B cell (primary cell): ENCODE results near the gene BTF3. TPM values are rescaled to one million over a fixed set of nuclear protein-coding genes. Genes with fewer than 3 reads are reported as not detected.

ENCODE experiments used
- ATAC-seq: fragments of 200-7000 bp; cut with Tn5 transposase; one replicate; pipeline ENCODE4 v1.10.0; 2021; ENCODE audit warnings: low read depth, mild to moderate bottlenecking, moderate number of reproducible peaks, moderate library complexity
- CTCF ChIA-PET: fragments of 350-600 bp; sonication (Branson Sonifier 250); formaldehyde crosslinking; loops from one replicate; lab custom pipeline; 2021; ENCODE audit warnings: antibody characterized with exemption, inconsistent platforms; lab: Charles Lee
- POLR2A ChIA-PET: fragments of 350-600 bp; sonication (Branson Sonifier 250); formaldehyde crosslinking; loops from one replicate; lab custom pipeline; 2021; ENCODE audit warnings: antibody characterized with exemption; lab: Charles Lee
- DNase-seq: peaks from one replicate; pipeline ENCODE4 v3.0.0; 2013
- H2AFZ ChIP-seq: 2 replicates; pipeline ENCODE4 v1.6.1; 2012; ENCODE audit warnings: mild to moderate bottlenecking, low read depth, low read length; ENCODE audit not compliant: insufficient read depth, poor library complexity, severe bottlenecking
- H3K27ac ChIP-seq, 2 donors: 1 replicate in 1 of 2; 2 replicates in 1 of 2; pipeline ENCODE4 v1.5.1; 2012 to 2013; ENCODE audit warnings: low read length in 2 of 2, mild to moderate bottlenecking in 2 of 2, moderate library complexity in 1 of 2
- H3K27me3 ChIP-seq, 4 experiments: fragments of 200-600 bp in 1 of 4; sonication (generic) in 1 of 4; replicated peaks in 1 of 4; 1 replicate in 2 of 4; 2 replicates in 2 of 4; pipeline versions ENCODE4 v1.6.1 to v1.7.0; 2013 to 2016; ENCODE audit warnings: low read length in 3 of 4, mild to moderate bottlenecking in 2 of 4, mixed read lengths in 1 of 4, moderate library complexity in 1 of 4; ENCODE audit not compliant: insufficient read depth in 4 of 4, control insufficient read depth in 3 of 4; ENCODE audit errors: control extremely low read depth in 1 of 4
- H3K36me3 ChIP-seq, 2 experiments: replicated peaks in 1 of 2; 1 replicate in 1 of 2; 2 replicates in 1 of 2; pipeline versions ENCODE4 v1.6.1 to v1.7.1; 2013; ENCODE audit warnings: low read length in 1 of 2; ENCODE audit not compliant: insufficient read depth in 2 of 2, control insufficient read depth in 1 of 2; ENCODE audit errors: control extremely low read depth in 1 of 2, extremely low read depth in 1 of 2
- H3K4me1 ChIP-seq, 2 donors: fragments of 200-600 bp in 1 of 2; sonication (generic) in 1 of 2; 1 replicate in 1 of 2; 2 replicates in 1 of 2; pipeline versions ENCODE4 v1.5.1 to v1.6.1; 2013 to 2017; ENCODE audit warnings: low read length in 2 of 2; ENCODE audit not compliant: control insufficient read depth in 2 of 2, insufficient read depth in 2 of 2
- H3K4me2 ChIP-seq: replicated peaks from 2 replicates; pipeline ENCODE3; 2012; ENCODE audit warnings: mild to moderate bottlenecking, low read depth, low read length; ENCODE audit not compliant: poor library complexity, severe bottlenecking
- H3K4me3 ChIP-seq, 5 experiments: fragments of 200-600 bp in 1 of 5; sonication (generic) in 1 of 5; 1 replicate in 3 of 5; 2 replicates in 2 of 5; pipeline versions ENCODE4 v1.5.1 to v1.7.0; 2011 to 2016; ENCODE audit warnings: low read length in 4 of 5, mild to moderate bottlenecking in 4 of 5, low read depth in 2 of 5, control low read depth in 1 of 5, moderate library complexity in 1 of 5; ENCODE audit not compliant: insufficient read depth in 1 of 5; ENCODE audit errors: control extremely low read depth in 1 of 5, extremely low read depth in 1 of 5
- H3K79me2 ChIP-seq: fragments of 200-600 bp; sonication (generic); one replicate; pipeline ENCODE4 v1.6.0; 2016; ENCODE audit warnings: low read length; ENCODE audit not compliant: control insufficient read depth, insufficient read depth
- H3K9ac ChIP-seq: fragments of 200-600 bp; sonication (generic); 2 replicates; pipeline ENCODE4 v1.6.1; 2017; ENCODE audit warnings: mild to moderate bottlenecking, low read length, moderate library complexity
- H3K9me3 ChIP-seq, 3 donors: one replicate each; pipeline versions ENCODE4 v1.6.1 to v1.7.1; 2013; ENCODE audit warnings: low read length in 2 of 3; ENCODE audit not compliant: control insufficient read depth in 2 of 3, insufficient read depth in 1 of 3; ENCODE audit errors: control extremely low read depth in 1 of 3
- H4K20me1 ChIP-seq: 2 replicates; pipeline ENCODE4 v1.6.0; 2012; ENCODE audit warnings: mild to moderate bottlenecking, low read length; ENCODE audit not compliant: insufficient read depth, control insufficient read depth, poor library complexity, severe bottlenecking
- H3K27ac Mint-ChIP-seq: one replicate; pipeline ENCODE4 v1.8.0; 2021; ENCODE audit warnings: mixed read lengths
- H3K27me3 Mint-ChIP-seq: one replicate; pipeline ENCODE4 v1.8.0; 2021; ENCODE audit warnings: mixed read lengths
- H3K4me1 Mint-ChIP-seq: one replicate; pipeline ENCODE4 v1.8.0; 2021; ENCODE audit warnings: mixed read lengths
- H3K4me3 Mint-ChIP-seq: one replicate; pipeline ENCODE4 v1.8.0; 2021; ENCODE audit warnings: mixed read lengths
- H3K9me3 Mint-ChIP-seq: one replicate; pipeline ENCODE4 v1.8.0; 2022; ENCODE audit warnings: mixed read lengths; ENCODE audit not compliant: insufficient read depth
- EZH2 ChIP-seq: IDR thresholded peaks from 2 replicates; pipeline ENCODE4 v1.6.1; 2012; ENCODE audit warnings: borderline replicate concordance, low read depth, mild to moderate bottlenecking, moderate library complexity, low read length; ENCODE audit not compliant: insufficient read depth, poor library complexity, severe bottlenecking
- whole genome bisulfite sequencing: methylation state at CpG from one replicate; pipeline ENCODE4 v1.1.5; 2013; ENCODE audit warnings: missing lambda C conversion rate; ENCODE audit not compliant: insufficient coverage; 5-methylcytosine and 5-hydroxymethylcytosine counted together
- intact Hi-C: fragments of 100-400 bp; cut with micrococcal nuclease; formaldehyde crosslinking; loops from one replicate; pipeline ENCODE4 v1.10.0; 2022
- polyA plus RNA-seq: library from polyadenylated mRNA; depleted of rRNA; stranded (reverse); fragments of >200 nt; gene quantifications from 2 replicates; pipeline ENCODE4 v1.2.3, GENCODE V29; 2012
- total RNA-seq, 2 donors: library from RNA; stranded (reverse); fragments of 120-200 nt in 1 of 2; gene quantifications; 1 replicate in 1 of 2; 2 replicates in 1 of 2; pipeline versions ENCODE4 v1.2.3 to v1.2.4, GENCODE V29; 2013 to 2022
- TF ChIP-seq, protein P1 (sequence below): fragments of 200-600 bp; IDR thresholded peaks from one replicate; pipeline ENCODE4 v1.8.0; 2022; ENCODE audit warnings: antibody characterized with exemption, mild to moderate bottlenecking

Gene BTF3
- total and polyA plus RNA-seq, 2 donors (not counting 1 experiment from before 2014, with no cell fraction given), result 309 to 466 TPM

DNA sequence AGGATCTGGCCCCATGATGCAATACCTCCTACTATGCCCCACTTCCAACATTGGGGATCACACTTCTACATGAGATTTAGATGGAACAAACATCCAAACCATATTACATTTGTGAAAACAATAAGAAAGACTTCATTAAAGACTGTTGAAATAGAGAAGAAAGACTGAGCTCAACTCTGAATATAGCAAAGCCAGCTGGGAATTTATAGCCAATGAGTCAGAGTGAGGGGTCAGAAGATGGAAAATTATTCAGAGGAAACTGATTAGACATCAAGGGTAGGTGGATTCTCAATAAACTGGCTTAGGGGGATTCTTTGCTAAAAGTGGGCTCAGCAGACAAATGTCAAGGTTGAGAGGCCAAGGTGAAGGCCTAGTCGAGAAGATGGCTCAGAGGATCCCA is 25.6 kb downstream of the BTF3 start:
- Histone ChIP-seq H3K4me2 (no peak overlapping the region), H3K9ac (no peak overlapping the region), H3K27me3 (no peaks in the 10 kb centered on the region), H3K27ac (no peak overlapping the region), H3K4me1 (peaks cover 0 to 4% of the 10 kb centered on the region in 2 donors), H2AFZ (no peak overlapping the region), H3K36me3 (no peaks in the 10 kb centered on the region), H3K9me3 (no peaks in the 10 kb centered on the region), H4K20me1 (no peaks in the 10 kb centered on the region), H3K79me2 (no peaks in the 10 kb centered on the region), H3K4me3 (no peak overlapping the region)
- POLR2A ChIA-PET, result no interaction called here
- Mint-ChIP-seq H3K4me3 (no peak overlapping the region), H3K27ac (no peak overlapping the region), H3K4me1 (peaks cover 7% of the 10 kb centered on the region), H3K9me3 (no peaks in the 10 kb centered on the region), H3K27me3 (peaks cover 4% of the 10 kb centered on the region)
- 70% methylated on average over 1 of the region's 1 CpG for WGBS
- intact Hi-C loops, result no loop called here
- DNase-seq (no peak), ATAC-seq (no peak)
- TF ChIP-seq EZH2, result no peak
- TF ChIP-seq, protein P1, sequence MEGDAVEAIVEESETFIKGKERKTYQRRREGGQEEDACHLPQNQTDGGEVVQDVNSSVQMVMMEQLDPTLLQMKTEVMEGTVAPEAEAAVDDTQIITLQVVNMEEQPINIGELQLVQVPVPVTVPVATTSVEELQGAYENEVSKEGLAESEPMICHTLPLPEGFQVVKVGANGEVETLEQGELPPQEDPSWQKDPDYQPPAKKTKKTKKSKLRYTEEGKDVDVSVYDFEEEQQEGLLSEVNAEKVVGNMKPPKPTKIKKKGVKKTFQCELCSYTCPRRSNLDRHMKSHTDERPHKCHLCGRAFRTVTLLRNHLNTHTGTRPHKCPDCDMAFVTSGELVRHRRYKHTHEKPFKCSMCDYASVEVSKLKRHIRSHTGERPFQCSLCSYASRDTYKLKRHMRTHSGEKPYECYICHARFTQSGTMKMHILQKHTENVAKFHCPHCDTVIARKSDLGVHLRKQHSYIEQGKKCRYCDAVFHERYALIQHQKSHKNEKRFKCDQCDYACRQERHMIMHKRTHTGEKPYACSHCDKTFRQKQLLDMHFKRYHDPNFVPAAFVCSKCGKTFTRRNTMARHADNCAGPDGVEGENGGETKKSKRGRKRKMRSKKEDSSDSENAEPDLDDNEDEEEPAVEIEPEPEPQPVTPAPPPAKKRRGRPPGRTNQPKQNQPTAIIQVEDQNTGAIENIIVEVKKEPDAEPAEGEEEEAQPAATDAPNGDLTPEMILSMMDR, result no peak
- CTCF ChIA-PET, result interaction anchor here (0.6 to 1.5 kb wide), 3 partner anchors 11 to 20 kb away, joined by 3 to 6 read pairs (median 6); no protein-coding TSS in a partner anchor

GRCh38 chr5:73525606-73526203 is 27.5 kb downstream of the BTF3 start:
- TF ChIP-seq, protein P1, result no peak
- no peak for TF ChIP-seq EZH2
- Mint-ChIP-seq H3K4me1 (no peaks in the 10 kb centered on the region), H3K9me3 (no peaks in the 10 kb centered on the region), H3K4me3 (no peak overlapping the region), H3K27me3 (peaks cover 7% of the 10 kb centered on the region), H3K27ac (no peak overlapping the region)
- Histone ChIP-seq H3K27ac (no peak overlapping the region), H3K4me1 (no peaks in the 10 kb centered on the region), H3K9ac (no peak overlapping the region), H3K9me3 (no peaks in the 10 kb centered on the region), H2AFZ (no peak overlapping the region), H3K36me3 (no peaks in the 10 kb centered on the region), H4K20me1 (no peaks in the 10 kb centered on the region), H3K4me2 (no peak overlapping the region), H3K79me2 (no peaks in the 10 kb centered on the region), H3K27me3 (peaks cover 0 to under 1% (median 0%) of the 10 kb centered on the region in 4 experiments), H3K4me3 (no peak overlapping the region)
- ChIA-PET CTCF (interaction anchor here (3.0 kb wide), 1 partner anchor 11 kb away, joined by 18 read pairs; no protein-coding TSS in a partner anchor), POLR2A (no interaction called here)
- ATAC-seq (no peak), DNase-seq (no peak)
- intact Hi-C loops, result no loop called here
- 100% methylated on average over 2 of the region's 3 CpGs for WGBS
